Activated gamma-delta T cell (primary cell): ENCODE results near the gene KRT26.
"Not testable (repeated sequence)": the region's sequence is repeated elsewhere in the genome, so short reads cannot be mapped to it uniquely, and the experiment has no call there.

Experiments used
- DNase-seq: peaks from one replicate; lab custom pipeline; 2025; lab: John Stamatoyannopoulos, UW

Gene KRT26

DNA sequence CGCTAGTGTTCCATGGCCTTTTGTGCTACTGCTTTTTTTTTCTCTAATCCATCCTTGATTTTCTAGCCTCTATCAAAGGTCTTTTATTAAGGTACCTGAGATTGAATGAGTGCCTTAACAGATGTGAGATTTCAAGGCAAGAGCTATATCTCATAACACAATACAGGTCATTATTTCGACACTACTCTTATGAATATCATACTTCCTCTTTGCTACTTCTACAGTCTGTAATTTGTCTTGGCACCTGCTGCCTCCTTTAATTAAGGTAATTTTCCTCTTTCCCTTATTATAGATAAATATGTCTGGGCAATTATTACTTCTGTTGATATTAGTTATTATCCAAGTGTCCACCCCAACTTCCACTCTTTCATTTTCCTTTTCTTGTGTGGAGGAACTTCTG, 22.5 kb upstream of the KRT26 start:
- DNase-seq, result no peak

DNA sequence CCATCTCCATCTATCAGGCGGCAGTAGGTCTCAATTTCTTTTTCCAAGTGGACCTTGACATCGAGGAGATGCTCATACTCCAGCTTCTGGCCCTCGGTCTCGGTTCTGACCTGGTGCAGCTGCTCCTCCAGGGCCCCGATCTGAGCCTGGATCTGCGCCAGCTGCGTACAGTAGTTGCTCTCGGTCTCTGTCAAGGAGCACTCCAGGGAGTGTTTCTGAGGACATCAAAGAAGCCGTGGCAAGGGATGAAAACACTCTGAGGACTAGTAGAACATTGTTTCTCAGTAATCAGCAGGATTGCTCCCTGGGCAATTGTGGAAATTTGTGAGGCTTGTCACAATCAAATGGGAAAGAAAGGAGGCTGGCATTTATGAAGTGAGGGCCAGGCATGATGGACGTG, 21.8 kb upstream of the KRT26 start:
- DNase-seq, result no peak

DNA sequence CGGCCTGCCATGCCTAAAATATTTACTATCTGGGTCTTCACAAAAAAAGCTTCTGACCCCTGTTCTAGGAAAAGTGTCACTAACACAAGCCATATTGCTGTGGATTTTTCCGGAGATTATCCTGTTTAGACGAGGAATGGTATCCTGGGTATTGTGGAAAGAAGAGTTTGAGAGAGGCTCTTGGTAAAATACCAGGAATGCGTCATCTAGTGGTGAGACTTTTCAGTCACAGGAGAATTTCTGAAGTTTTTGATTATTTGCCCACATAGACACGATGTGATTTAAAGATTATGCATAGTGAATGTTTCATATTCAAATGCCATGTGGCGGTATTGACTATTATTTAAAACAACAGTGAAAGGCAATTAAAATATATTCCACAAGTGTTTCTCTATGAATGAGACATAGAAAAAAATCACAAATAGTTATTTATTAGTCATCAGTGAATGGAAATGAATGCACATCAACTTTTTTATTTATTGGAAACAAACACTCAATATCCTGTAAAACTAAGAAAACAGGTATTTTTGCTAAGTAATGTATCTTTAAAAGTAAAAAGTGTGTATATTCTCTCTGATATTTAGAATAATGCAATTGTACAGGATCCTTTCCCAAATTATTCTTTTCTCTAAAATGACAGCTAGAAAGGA, 19.9 kb upstream of the KRT26 start:
- DNase-seq, result no peak

DNA sequence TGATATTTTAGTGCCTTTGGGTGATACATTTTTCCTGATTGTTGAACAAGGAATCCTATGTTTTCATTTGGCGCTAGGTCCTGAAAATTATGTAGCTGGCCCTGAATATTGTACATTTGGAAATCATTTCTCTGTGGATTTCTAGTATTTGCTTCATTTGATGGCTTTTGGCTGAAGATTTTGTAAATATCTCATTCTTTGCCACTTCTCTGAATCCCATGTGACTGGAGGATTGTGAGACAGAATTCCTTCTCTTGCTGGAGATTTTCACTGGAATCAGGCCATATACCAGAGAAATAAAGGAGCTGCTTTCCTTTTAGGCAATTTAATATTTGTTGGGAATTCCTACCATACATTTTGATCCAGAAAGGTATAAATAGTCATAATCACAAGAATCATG, 19.1 kb upstream of the KRT26 start:
- DNase-seq, result no peak

DNA sequence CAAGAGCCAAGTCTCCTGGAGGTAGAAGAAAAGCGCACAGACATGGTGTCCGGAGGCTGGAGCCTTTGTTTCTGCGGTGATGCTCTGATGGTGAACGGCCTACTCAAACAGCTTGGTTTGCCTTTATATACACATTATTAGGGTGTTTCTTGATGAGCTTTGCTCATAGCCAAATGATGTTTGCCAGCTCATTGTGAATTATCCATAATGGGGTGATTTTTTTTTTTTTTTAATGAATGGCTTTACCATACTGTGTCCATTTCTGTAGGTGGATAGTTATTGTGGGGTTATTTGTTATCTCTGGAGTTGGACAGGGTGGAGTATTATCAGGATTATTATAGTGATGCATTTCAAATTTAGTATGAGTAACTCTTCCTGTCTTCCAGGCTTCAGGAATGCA, 10.4 kb upstream of the KRT26 start, which contains the start of gene KRT27:
TSS of gene KRT27 (minus strand) at position 101 of the 400 bp plus-strand sequence. CDS start at position 44, 57 bp downstream.
- DNase-seq, result no peak

DNA sequence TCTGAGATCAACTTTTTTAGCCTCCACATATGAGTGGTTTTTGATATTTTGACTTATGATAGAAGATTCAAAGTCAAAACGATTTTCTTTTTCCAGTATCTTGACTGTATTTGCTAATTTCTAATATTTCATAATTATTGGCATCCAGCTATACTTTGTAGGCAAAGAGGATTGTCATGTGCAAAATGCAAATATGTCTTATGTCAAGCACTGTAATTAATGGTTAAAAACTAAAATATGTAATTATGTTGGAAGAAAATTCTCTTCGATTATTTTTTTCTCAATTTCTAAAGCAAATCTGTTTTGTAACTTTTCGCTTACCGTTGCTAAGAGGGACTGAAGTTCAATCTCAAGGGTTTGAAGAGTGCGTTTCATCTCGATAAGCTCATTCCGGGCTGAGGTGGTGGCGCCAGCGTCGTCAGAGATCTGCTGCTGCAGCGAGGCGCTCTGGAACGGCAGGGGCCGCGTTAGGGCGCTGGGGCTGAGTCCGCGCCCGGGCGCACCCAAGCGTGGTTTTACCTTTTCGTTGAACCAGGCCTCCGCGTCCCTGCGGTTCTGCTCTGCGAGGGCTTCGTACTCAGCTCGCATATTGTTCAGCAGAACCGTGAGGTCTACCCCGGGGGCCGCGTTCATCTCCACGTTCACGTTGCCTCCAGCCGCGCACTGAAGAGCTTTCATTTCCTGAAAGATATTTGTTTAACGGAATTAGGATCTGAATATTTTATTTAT, 7.3 kb upstream of the KRT26 start:
- no peak for DNase-seq

DNA sequence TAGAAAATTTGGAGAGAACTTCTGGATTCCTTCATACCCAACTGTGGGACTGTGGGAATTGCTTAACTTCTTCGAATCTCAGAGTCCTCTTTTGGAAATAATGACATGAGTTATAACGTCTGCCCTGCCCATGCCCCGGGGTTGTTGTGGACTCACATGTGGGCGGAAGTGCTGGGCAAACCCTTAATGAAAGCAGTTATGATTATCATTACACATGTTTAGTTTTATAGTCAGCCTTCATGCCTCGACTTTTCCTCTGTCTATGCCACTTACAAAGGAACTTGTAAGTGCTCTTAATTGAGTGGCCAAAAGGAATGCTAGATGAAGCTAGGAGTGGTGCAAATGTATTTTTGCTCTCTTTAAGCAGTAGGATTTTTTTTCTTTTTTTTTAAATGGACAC, 6.5 kb upstream of the KRT26 start:
- no peak for DNase-seq

DNA sequence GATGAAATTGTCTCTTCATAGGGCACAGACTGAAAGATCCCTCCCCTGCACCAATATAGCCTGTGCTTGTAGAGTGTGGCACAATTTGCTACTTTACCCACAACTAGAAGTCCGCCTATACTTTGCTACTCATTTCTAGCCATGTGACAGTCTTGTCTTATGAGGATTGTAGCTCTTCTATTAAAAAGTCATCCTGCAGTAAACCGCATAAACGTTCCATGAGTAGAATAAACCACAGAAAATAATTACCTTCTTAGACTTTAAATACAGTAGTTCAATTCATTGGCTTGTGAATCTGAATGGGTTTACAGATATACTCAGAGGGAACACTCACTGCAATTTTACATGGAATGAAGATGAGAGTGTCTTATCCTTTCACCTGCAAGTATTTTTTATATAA, 6.0 kb upstream of the KRT26 start:
- DNase-seq, result no peak

DNA sequence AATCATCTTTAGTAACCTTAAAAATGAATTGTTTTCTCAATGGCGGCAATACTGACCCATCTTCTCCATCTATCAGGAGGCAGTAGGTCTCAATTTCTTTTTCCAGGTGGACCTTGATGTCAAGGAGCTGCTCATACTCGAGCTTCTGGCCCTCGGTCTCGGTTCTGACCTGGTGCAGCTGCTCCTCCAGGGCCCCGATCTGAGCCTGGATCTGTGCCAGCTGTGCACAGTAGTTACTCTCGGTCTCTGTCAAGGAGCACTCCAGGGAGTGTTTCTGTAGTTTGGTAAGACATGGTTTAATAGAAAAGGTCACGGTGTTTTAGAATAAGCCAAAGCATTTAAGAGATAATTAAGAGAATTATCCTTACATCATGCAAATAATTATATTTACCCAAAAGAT, 5.5 kb upstream of the KRT26 start:
- no peak for DNase-seq

DNA sequence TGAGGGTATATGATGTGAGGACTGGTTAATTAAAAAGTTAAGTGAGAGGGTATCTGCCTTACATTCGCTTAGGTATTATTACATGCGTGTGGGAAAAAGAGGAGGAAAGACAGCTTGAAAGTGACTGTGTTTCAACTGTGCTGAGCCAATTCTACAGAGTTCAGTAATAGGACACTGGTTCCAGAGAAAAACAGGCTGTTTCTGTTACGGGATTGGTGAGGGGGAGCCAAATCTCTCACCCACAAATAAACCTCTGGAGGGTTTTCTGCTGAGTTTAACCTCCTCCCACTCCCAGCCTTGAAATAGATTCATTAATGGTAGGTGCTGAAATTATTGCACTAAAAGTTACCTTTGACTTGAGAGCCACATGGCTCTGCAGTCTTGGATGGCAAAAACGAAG, 3.9 kb upstream of the KRT26 start:
- DNase-seq, result no peak

DNA sequence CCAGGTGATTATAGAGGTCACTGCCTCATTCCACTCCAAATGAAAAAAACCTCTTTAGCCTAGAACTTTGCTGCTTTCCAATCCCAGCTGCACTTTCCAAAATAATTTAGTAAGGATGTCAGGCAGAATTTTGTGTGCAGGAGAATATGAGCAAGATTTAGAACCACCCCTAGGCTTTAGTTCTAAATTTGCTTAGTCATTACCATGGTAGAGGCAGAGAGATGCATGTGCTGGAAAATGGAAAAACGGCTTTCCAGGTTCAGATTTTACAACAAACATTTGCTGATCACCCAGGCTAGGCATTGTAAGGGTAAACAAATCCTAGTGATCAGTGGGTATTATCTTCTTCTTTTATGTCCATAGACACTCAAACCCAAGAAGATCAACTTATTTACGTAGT, 6.3 kb downstream of the KRT26 start:
- DNase-seq, result no peak

DNA sequence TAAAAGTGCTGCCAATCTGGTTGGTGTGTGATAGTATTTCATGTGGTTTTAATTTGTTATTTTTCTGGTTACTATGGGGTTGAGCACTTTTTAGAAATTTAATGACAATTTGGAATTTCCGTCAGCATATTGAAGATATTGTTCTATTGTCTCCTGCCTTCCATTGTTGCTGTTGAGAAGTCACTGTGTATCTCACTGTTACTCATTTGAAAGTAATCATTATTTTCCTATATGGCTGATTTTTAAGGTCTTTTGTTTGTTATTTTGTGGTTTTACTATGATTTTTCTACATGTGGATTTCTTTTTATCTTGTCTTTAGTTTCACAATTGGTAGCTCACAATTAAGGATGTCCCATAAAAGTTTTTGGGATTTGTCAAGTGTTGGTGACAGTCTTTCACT, 8.2 kb downstream of the KRT26 start:
- no peak for DNase-seq

DNA sequence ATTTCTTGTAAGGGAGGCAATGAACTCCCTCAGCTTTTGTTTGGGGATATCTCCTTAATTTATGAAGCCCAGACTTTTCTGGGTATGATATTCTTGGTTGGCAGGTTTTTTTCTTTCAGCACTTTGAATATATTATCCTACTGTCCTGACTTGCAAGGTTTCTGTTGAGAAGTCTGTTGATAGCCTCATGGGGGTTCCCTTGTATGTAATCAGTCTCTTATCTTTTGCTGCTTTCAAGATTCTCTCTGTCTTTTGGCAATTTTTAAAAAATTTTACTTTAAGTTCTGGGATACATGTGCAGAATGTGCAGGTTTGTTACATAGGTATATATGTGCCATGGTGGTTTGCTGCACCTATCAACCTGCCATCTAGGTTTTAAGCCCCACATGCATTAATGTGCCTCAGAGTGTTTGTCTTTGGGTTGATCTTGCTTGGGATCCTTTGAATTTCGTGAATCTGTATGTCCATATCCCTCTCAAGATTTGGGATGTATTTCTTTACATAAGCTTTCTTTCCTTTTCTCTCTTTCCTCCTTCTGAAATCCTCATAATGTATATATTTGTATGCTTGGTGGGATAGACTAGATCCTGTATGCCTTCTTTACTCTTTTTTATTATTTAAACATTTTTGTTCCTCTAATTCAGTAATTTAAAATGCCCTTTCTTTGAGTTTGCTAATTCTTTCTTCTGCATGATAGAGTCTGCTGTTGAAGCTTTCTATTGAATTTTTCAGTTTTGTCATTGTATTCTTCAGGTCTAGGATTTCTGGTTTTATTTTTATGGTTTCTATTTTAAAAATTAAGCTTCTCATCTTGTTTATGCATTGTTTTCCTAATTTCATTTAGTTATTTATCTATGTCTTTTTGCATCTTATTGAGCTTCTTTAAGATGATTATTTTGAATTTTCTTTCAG, 11.6 kb downstream of the KRT26 start:
- DNase-seq, result no peak

DNA sequence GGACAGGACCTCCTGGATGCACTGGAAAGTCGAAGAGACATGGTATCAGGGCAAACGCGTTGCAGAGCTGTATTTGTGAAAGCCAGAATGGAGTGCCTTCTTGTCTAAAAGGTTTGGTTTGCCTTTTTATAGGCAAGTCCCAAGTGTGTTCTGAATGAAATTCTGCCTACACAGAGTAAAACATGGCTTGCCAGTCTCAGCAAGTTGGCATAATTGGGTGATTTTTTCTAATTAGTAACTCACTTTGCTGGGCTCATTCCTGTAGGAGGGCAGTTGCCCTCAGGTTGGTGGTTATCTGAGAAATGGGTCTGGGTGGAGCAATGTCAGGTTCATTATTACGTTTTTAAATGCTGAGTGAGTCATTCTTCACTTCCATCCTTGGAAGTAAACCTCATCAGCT, 16.8 kb downstream of the KRT26 start, which contains the start of gene KRT25:
TSS of gene KRT25 (minus strand) at position 101 of the 400 bp plus-strand sequence. CDS start at position 41, 60 bp downstream.
- DNase-seq, result no peak

DNA sequence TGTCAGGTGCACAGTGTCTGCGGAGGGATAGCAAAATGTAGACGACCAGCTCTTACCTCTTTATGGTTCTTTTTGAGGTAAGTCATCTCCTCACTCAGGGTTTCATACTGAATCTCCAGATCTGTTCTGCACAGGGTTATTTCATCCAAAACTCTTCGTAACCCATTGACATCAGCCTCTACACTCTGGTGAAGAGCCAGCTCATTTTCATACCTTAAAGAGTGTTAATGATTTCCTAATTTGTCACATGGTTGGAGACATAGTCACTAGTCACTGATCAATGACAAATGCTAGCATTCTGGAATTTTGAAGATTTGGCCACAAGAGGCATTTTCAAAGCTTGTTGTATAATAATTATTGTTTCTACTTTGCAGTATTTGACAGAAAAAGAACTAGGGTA, 18.2 kb downstream of the KRT26 start:
- no peak for DNase-seq

DNA sequence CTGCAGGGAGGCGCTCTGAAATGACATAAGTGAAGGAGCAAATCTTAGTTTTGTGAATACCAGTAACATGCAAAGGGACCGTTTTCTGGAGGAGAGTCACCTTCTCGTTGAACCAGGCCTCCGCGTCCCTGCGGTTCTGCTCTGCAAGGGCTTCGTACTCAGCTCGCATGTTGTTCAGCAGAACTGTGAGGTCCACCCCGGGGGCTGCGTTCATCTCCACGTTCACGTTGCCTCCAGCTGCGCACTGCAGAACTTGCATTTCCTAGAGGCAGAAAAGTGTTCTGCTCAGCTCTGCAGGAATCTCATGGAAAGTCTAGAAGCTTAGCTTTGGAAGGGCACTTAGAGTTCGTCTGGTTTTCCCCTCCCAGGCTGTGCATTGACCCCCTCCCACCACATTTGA, 20.9 kb downstream of the KRT26 start:
- no peak for DNase-seq

DNA sequence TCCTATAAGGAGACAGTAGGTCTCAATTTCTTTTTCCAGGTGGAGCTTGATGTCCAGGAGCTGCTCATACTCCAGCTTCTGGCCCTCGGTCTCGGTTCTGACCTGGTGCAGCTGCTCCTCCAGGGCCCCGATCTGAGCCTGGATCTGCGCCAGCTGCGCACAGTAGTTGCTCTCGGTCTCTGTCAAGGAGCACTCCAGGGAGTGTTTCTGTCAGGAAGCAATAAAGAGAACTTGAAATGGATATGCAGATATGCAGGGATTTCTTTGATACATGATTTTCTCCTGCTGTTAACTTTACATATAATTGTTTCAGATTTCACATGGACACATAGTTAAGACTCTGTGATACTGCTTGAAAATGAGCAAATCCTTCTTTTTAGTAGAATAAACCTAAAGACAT, 21.6 kb downstream of the KRT26 start:
- DNase-seq, result no peak

DNA sequence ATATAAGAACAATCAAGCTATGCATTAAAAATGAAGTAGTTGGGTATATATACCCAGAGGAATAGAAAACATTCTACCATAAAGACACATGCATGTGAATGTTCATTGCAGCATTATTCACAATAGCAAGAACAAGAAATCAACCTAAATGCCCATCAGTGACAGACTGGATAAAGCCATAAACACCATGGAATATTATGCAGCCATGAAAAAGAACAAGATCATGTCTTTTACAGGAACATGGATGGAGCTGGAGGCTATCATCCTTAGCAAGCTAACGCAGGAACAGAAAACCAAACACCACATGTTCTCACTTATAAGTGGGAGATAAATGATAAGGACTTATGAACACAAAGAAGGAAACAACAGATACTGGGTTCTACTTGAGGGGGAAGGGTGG, 23.3 kb downstream of the KRT26 start:
- not testable (repeated sequence) for DNase-seq

DNA sequence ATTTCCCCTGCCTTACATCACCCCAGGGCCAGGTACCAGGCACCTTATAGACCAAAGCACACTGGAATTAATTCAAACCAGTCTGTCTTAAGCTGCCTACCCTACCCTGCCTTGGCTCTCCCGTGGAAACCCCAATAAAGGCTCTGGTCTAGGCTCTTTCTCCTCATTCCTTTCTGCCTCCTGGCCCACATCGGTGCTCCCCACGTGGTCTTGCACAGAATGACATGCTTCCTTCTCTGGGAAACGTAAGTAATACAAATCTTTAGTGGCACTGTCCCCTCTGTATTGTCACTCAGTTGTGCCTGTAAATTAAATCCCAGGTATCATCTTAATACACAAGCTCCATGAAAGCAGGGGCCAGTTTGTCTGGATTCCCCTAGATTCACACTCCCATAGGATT, 33.4 kb downstream of the KRT26 start:
- no peak for DNase-seq

DNA sequence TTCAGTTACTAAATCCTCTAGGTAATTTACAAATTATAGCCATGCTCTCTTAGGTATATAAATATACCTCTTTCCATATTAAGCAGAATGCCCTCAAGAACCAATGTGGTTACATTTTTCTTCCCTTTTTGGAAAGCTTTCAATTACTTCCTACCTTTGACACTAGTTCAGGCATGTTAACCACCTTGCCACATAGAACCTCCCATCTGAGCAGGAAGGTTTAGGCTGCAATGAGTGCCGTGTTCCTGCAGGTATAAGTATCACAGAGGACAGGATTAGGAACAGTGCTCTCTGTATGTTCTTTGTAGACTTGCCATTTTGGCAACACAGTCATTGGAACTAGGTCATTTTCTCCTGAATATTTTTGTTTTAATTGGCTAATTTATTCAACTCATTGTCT, 37.0 kb downstream of the KRT26 start:
- DNase-seq, result no peak

DNA sequence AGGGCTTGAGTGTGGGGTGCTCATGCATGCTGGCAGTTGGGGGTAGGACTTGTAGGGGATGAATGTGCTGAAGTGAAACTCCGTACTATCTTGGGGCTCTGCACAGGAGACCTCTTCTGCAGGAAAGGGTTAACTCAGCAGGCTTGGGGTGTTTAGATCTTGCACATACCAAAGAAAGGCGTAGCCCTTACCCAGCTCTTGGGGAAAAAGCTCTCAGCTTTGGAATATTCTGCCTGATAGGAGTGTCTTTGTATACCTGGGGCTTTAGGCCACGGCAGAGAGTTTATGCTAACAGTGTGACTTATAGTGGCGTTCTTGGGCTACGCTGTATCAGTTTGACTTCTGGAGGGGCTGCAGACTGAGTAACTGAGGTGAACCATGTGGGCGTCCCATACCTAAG, 38.0 kb downstream of the KRT26 start:
- DNase-seq, result no peak

DNA sequence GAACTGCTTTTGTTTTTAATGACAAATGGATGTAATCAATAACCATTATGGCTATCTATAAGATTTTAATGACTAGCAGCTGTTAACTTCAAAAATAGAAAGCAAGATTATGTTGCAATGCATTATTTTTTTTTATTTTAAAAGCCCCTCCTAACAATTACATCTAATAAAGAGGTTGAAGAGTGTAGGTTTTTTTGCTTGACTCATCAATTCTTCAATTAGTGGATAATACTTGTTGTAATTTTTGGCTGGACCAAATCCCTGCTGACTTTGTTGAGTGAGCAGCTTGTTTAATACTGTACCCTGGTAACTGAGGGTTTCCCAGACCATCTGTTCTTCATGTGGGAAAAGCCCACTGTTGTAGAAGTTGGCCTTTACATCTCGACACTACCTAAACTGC, 41.0 kb downstream of the KRT26 start:
- no peak for DNase-seq
